ENCODE results near the gene GAS7.

The GAS7 gene

DNA sequence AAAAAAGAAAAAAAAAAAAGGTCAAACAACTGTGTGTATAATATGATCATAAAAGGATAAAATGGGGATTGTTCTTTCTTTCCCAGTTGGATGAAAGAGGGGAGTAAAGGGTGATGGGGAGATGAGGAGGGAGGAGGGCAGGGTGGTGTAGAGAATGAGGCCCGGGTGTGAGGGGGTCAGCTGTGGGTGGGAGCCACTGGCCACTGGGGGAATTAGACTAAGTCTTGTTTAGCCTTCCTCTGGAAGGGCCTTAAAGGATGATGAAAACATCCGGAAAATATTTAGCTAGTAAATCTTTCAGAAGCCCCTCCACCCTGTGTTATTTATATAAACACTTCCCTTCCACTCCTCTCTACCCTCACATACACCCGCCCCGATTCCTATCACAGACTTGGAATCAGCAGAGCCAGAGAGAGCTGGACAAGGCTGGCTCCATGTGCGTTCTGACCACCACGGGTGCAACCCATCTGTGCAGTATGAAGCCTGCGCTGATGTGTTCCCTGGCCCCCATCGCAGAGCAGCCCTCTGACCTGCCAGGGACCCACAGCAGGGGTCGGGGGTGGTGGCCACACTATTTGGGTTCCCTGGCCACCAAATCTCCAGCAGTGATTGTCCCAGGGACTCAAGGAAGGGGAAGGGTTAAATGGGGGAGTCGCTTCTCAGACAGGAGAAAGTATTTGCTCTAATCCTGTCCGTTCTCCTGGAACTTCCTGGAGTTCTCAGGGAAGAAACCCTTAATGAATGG is 72.7 kb downstream of the GAS7 start:
- TF ChIP-seq GATA1 (IDR thresholded peaks at IDR 0.05; ENCODE audit: low read depth, low read length) (no peak), POLR2A (IDR thresholded peaks at IDR 0.05; ENCODE audit: low read length) (no peak)

DNA sequence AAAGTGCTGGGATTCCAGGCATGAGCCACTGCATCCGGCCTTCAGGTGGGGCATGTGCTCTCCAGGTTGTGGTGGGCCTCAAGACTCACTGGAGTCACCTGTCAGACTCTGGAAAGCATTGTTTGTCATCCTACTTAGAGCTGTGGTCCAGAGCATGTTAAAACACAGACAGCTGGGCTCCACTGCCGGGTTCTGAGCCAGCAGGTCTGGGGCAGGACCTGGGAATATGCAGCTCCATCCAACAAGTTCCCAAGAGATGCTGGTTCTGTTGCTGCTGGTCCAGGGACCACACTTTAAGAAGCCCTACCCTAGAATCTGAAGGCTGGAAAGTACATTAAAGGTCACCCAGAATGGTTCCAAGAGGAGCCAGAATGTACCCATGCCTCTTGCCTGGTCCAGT is 75.3 kb downstream of the GAS7 start:
- TF ChIP-seq POLR2A (IDR thresholded peaks at IDR 0.05; ENCODE audit: low read length) (no peak), GATA1 (IDR thresholded peaks at IDR 0.05; ENCODE audit: low read depth, low read length) (no peak)

More for the DNA sequence above, 72.7 kb downstream of the GAS7 start:
- no peak for DNase-seq

GRCh38 chr17:10121971-10122707 is 76.3 kb downstream of the GAS7 start:
- DNase-seq: no peak
- no peak for TF ChIP-seq GATA1 (IDR thresholded peaks at IDR 0.05; ENCODE audit: low read depth, low read length)
- TF ChIP-seq POLR2A (IDR thresholded peaks at IDR 0.05; ENCODE audit: low read length): no peak

More for the DNA sequence above, 75.3 kb downstream of the GAS7 start:
- no peak for DNase-seq

- DNase-seq: no peak
- TF ChIP-seq GATA1 (IDR thresholded peaks at IDR 0.05; ENCODE audit: low read depth, low read length): no peak
- TF ChIP-seq POLR2A (IDR thresholded peaks at IDR 0.05; ENCODE audit: low read length): no peak
Measured at GRCh38 chr17:10120749-10121148, 77.7 kb downstream of the GAS7 start.

- no peak for DNase-seq
- TF ChIP-seq GATA1 (IDR thresholded peaks at IDR 0.05; ENCODE audit: low read depth, low read length): no peak
- TF ChIP-seq POLR2A (IDR thresholded peaks at IDR 0.05; ENCODE audit: low read length): no peak
Measured at GRCh38 chr17:10120109-10120485, 78.3 kb downstream of the GAS7 start.

DNA sequence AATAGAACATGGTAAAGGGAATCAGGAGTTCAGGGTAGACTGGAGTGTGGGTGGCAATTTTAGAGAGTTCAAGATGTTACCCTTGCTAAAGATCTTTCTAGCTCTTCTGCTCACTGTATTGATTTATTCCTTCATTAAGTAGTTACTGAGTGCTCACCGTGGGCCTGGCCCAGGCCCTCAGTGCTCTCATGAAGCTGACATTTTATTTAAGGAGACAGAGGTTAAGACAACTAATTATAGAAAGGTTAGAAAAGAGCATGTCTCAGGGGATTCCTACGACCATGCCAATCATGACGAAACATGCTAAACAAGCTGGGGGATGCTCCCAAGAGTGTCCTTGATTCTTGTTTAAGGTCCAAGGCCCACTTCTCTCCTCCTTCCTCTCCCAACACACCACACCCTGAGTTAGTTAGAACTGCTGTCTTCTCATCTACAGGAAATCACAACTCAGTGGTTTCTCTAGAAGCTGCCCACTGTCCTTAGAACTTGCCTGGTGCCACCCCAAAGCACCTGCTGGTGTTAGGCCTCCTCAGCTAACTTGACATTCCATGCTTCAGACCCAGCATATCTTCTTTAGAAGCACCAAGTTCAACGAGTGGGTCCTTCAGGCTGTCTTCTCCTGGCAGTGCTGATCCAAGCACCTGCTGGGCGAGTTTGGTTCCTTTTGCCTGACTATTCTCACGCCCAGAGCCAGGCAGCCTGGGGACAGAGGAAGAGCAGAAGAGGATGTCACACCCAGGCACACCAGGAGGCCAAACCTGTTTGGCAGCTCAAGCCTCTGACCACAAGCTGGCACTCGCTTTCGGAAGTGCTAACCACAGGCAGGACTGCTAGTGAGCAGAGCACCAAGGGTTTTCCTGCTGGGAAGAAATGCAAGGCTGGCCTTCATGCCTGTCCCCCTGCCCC is 79.0 kb downstream of the GAS7 start:
- no peak for DNase-seq
- TF ChIP-seq POLR2A (IDR thresholded peaks at IDR 0.05; ENCODE audit: low read length) (no peak), GATA1 (IDR thresholded peaks at IDR 0.05; ENCODE audit: low read depth, low read length) (no peak)

DNA sequence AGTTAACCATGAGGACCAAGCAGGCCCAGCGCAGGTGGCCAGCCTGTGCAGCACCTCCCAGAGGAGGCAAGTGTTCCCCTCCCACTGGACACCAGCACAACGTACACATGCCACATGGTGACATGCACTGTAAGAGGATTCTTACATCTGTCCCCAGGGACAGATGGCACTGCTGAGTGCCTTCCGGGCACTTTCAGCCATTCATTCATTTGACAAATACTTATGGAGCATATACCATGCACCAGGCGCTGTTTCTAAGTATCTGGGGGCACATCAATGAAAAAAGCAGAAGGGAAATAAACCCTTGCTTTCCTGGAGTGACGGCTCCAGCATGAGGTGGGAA is 79.6 kb downstream of the GAS7 start:
- no peak for TF ChIP-seq GATA1 (IDR thresholded peaks at IDR 0.05; ENCODE audit: low read depth, low read length)
- no peak for TF ChIP-seq POLR2A (IDR thresholded peaks at IDR 0.05; ENCODE audit: low read length)
- DNase-seq: no peak

- TF ChIP-seq POLR2A (IDR thresholded peaks at IDR 0.05; ENCODE audit: low read length): no peak
- TF ChIP-seq GATA1 (IDR thresholded peaks at IDR 0.05; ENCODE audit: low read depth, low read length): no peak
- DNase-seq: no peak
Measured at GRCh38 chr17:10117581-10118001, 80.8 kb downstream of the GAS7 start.

GRCh38 chr17:10116753-10117420 is 81.5 kb downstream of the GAS7 start:
- no peak for TF ChIP-seq POLR2A (IDR thresholded peaks at IDR 0.05; ENCODE audit: low read length)
- no peak for TF ChIP-seq GATA1 (IDR thresholded peaks at IDR 0.05; ENCODE audit: low read depth, low read length)
- DNase-seq: no peak

DNA sequence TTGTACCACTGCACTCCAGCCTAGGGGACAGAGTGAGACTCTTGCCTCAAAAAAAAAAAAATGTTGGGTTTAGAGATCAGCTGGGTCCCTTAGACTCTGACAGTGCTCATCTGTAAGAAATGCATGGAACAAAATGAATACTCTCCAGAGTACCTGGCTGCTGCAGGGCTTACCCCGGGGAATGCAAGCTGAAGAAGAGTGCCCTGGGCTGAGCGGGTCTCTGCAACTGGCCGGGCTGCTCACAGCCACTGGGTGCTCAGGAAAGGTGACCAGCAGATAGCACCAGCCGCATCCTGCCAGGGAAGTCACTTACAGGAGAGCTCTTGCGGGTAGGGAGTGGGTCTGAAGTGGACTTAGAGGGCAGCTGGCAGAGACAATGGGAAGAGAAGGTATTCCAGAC is 82.1 kb downstream of the GAS7 start:
- TF ChIP-seq POLR2A (IDR thresholded peaks at IDR 0.05; ENCODE audit: low read length) (no peak), GATA1 (IDR thresholded peaks at IDR 0.05; ENCODE audit: low read depth, low read length) (no peak)
- no peak for DNase-seq

DNA sequence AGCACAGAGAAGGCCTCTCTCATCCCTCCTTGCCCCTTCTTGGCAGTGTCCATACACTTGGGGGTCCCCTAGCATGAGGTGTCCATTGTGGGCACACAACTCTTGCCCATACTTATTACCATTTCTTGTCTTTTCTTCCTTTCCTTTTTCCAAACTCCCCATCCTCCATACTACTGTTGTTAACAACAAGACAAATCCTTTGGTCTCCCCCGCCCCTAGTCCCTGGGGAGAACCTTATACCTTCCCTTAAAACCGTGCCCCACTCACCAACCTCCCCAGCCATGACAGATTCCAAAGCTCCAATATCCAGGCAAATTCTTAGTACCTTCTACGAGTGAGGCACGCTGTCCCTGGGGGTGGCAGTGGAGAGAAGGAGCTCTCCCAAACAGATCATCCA is 82.9 kb downstream of the GAS7 start:
- no peak for DNase-seq
- TF ChIP-seq POLR2A (IDR thresholded peaks at IDR 0.05; ENCODE audit: low read length) (no peak), GATA1 (IDR thresholded peaks at IDR 0.05; ENCODE audit: low read depth, low read length) (no peak)

DNA sequence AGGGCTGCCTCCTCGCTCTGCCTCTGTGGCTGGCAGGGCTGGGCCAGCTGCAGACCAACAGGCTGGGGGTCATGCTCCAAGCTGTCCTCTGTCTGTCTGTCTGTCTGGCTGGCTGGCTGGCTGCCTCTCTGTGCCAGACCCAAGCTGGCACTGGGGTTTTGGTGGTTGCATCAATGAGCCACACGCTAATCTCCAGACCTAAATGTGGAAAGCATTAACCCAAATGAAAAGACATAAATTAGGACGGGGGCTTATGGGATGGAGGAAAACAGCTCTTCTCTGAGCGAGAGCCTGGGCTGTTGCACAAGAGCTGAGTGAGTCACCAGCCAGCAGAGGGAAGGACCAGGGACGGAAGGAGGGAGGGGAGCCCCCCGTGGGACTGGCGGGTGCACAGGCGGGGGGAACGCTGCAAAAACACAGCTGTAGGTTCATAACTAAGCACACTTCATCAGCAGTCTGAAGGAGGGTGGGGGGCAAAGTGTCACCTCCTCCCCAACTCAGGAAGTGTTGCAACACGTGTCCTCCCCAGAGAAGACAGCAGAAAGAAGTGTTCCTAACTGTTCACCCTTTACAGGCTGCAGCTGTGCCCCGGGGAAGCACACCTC is 83.4 kb downstream of the GAS7 start:
- TF ChIP-seq GATA1 (IDR thresholded peaks at IDR 0.05; ENCODE audit: low read depth, low read length) (no peak), POLR2A (IDR thresholded peaks at IDR 0.05; ENCODE audit: low read length) (no peak)
- DNase-seq: peak in 1 of 2 experiments; percentile 7

GRCh38 chr17:10112962-10113361 is 85.4 kb downstream of the GAS7 start:
- no peak for DNase-seq
- TF ChIP-seq GATA1 (IDR thresholded peaks at IDR 0.05; ENCODE audit: low read depth, low read length): no peak
- no peak for TF ChIP-seq POLR2A (IDR thresholded peaks at IDR 0.05; ENCODE audit: low read length)
